B cell (primary cell): ENCODE data around the gene RIT2. TPM values are rescaled to one million over a fixed set of nuclear protein-coding genes. Genes with fewer than 3 reads are reported as not detected.

Experiments
- ATAC-seq: fragments of 200-7000 bp; cut with Tn5 transposase; one replicate; pipeline ENCODE4 v1.10.0; 2021; ENCODE audit warnings: low read depth, mild to moderate bottlenecking, moderate number of reproducible peaks, moderate library complexity
- CTCF ChIA-PET: fragments of 350-600 bp; sonication (Branson Sonifier 250); formaldehyde crosslinking; loops from one replicate; lab custom pipeline; 2021; ENCODE audit warnings: antibody characterized with exemption, inconsistent platforms; lab: Charles Lee
- POLR2A ChIA-PET: fragments of 350-600 bp; sonication (Branson Sonifier 250); formaldehyde crosslinking; loops from one replicate; lab custom pipeline; 2021; ENCODE audit warnings: antibody characterized with exemption; lab: Charles Lee
- DNase-seq: peaks from one replicate; pipeline ENCODE4 v3.0.0; 2013
- H2AFZ ChIP-seq: 2 replicates; pipeline ENCODE4 v1.6.1; 2012; ENCODE audit warnings: mild to moderate bottlenecking, low read depth, low read length; ENCODE audit not compliant: insufficient read depth, poor library complexity, severe bottlenecking
- H3K27ac ChIP-seq, 2 donors: 1 replicate in 1 of 2; 2 replicates in 1 of 2; pipeline ENCODE4 v1.5.1; 2012 to 2013; ENCODE audit warnings: low read length in 2 of 2, mild to moderate bottlenecking in 2 of 2, moderate library complexity in 1 of 2
- H3K27me3 ChIP-seq, 4 experiments: fragments of 200-600 bp in 1 of 4; sonication (generic) in 1 of 4; replicated peaks in 1 of 4; 1 replicate in 2 of 4; 2 replicates in 2 of 4; pipeline versions ENCODE4 v1.6.1 to v1.7.0; 2013 to 2016; ENCODE audit warnings: low read length in 3 of 4, mild to moderate bottlenecking in 2 of 4, mixed read lengths in 1 of 4, moderate library complexity in 1 of 4; ENCODE audit not compliant: insufficient read depth in 4 of 4, control insufficient read depth in 3 of 4; ENCODE audit errors: control extremely low read depth in 1 of 4
- H3K36me3 ChIP-seq, 2 experiments: replicated peaks in 1 of 2; 1 replicate in 1 of 2; 2 replicates in 1 of 2; pipeline versions ENCODE4 v1.6.1 to v1.7.1; 2013; ENCODE audit warnings: low read length in 1 of 2; ENCODE audit not compliant: insufficient read depth in 2 of 2, control insufficient read depth in 1 of 2; ENCODE audit errors: control extremely low read depth in 1 of 2, extremely low read depth in 1 of 2
- H3K4me1 ChIP-seq, 2 donors: fragments of 200-600 bp in 1 of 2; sonication (generic) in 1 of 2; 1 replicate in 1 of 2; 2 replicates in 1 of 2; pipeline versions ENCODE4 v1.5.1 to v1.6.1; 2013 to 2017; ENCODE audit warnings: low read length in 2 of 2; ENCODE audit not compliant: control insufficient read depth in 2 of 2, insufficient read depth in 2 of 2
- H3K4me2 ChIP-seq: replicated peaks from 2 replicates; pipeline ENCODE3; 2012; ENCODE audit warnings: mild to moderate bottlenecking, low read depth, low read length; ENCODE audit not compliant: poor library complexity, severe bottlenecking
- H3K4me3 ChIP-seq, 5 experiments: fragments of 200-600 bp in 1 of 5; sonication (generic) in 1 of 5; 1 replicate in 3 of 5; 2 replicates in 2 of 5; pipeline versions ENCODE4 v1.5.1 to v1.7.0; 2011 to 2016; ENCODE audit warnings: low read length in 4 of 5, mild to moderate bottlenecking in 4 of 5, low read depth in 2 of 5, control low read depth in 1 of 5, moderate library complexity in 1 of 5; ENCODE audit not compliant: insufficient read depth in 1 of 5; ENCODE audit errors: control extremely low read depth in 1 of 5, extremely low read depth in 1 of 5
- H3K79me2 ChIP-seq: fragments of 200-600 bp; sonication (generic); one replicate; pipeline ENCODE4 v1.6.0; 2016; ENCODE audit warnings: low read length; ENCODE audit not compliant: control insufficient read depth, insufficient read depth
- H3K9ac ChIP-seq: fragments of 200-600 bp; sonication (generic); 2 replicates; pipeline ENCODE4 v1.6.1; 2017; ENCODE audit warnings: mild to moderate bottlenecking, low read length, moderate library complexity
- H3K9me3 ChIP-seq, 3 donors: one replicate each; pipeline versions ENCODE4 v1.6.1 to v1.7.1; 2013; ENCODE audit warnings: low read length in 2 of 3; ENCODE audit not compliant: control insufficient read depth in 2 of 3, insufficient read depth in 1 of 3; ENCODE audit errors: control extremely low read depth in 1 of 3
- H4K20me1 ChIP-seq: 2 replicates; pipeline ENCODE4 v1.6.0; 2012; ENCODE audit warnings: mild to moderate bottlenecking, low read length; ENCODE audit not compliant: insufficient read depth, control insufficient read depth, poor library complexity, severe bottlenecking
- H3K27ac Mint-ChIP-seq: one replicate; pipeline ENCODE4 v1.8.0; 2021; ENCODE audit warnings: mixed read lengths
- H3K27me3 Mint-ChIP-seq: one replicate; pipeline ENCODE4 v1.8.0; 2021; ENCODE audit warnings: mixed read lengths
- H3K4me1 Mint-ChIP-seq: one replicate; pipeline ENCODE4 v1.8.0; 2021; ENCODE audit warnings: mixed read lengths
- H3K4me3 Mint-ChIP-seq: one replicate; pipeline ENCODE4 v1.8.0; 2021; ENCODE audit warnings: mixed read lengths
- H3K9me3 Mint-ChIP-seq: one replicate; pipeline ENCODE4 v1.8.0; 2022; ENCODE audit warnings: mixed read lengths; ENCODE audit not compliant: insufficient read depth
- CTCF ChIP-seq: fragments of 200-600 bp; IDR thresholded peaks from one replicate; pipeline ENCODE4 v1.8.0; 2022; ENCODE audit warnings: antibody characterized with exemption, mild to moderate bottlenecking
- EZH2 ChIP-seq: IDR thresholded peaks from 2 replicates; pipeline ENCODE4 v1.6.1; 2012; ENCODE audit warnings: borderline replicate concordance, low read depth, mild to moderate bottlenecking, moderate library complexity, low read length; ENCODE audit not compliant: insufficient read depth, poor library complexity, severe bottlenecking
- whole genome bisulfite sequencing: methylation state at CpG from one replicate; pipeline ENCODE4 v1.1.5; 2013; ENCODE audit warnings: missing lambda C conversion rate; ENCODE audit not compliant: insufficient coverage; 5-methylcytosine and 5-hydroxymethylcytosine counted together
- intact Hi-C: fragments of 100-400 bp; cut with micrococcal nuclease; formaldehyde crosslinking; loops from one replicate; pipeline ENCODE4 v1.10.0; 2022
- polyA plus RNA-seq: library from polyadenylated mRNA; depleted of rRNA; stranded (reverse); fragments of >200 nt; gene quantifications from 2 replicates; pipeline ENCODE4 v1.2.3, GENCODE V29; 2012
- total RNA-seq, 2 donors: library from RNA; stranded (reverse); fragments of 120-200 nt in 1 of 2; gene quantifications; 1 replicate in 1 of 2; 2 replicates in 1 of 2; pipeline versions ENCODE4 v1.2.3 to v1.2.4, GENCODE V29; 2013 to 2022

RIT2 gene
- total and polyA plus RNA-seq, 2 donors (not counting 1 experiment from before 2014, with no cell fraction given), result not detected

GRCh38 chr18:42807887-42808286 lies 307.6 kb downstream of the RIT2 start:
- Mint-ChIP-seq H3K27me3 (no peaks in the 10 kb centered on the region), H3K27ac (no peak overlapping the region), H3K4me3 (no peak overlapping the region), H3K9me3 (no peaks in the 10 kb centered on the region), H3K4me1 (no peaks in the 10 kb centered on the region)
- H3K9ac ChIP-seq, result no peak overlapping the region
- WGBS, result 92% methylated on average over 3 of the region's 4 CpGs
- DNase-seq, result no peak
- H3K4me3 ChIP-seq, result no peak overlapping the region
- no peak overlapping the region for H3K4me2 ChIP-seq
- no peaks in the 10 kb centered on the region for H3K4me1 ChIP-seq
- TF ChIP-seq EZH2, result no peak
- TF ChIP-seq CTCF, result no peak
- ATAC-seq, result no peak
- H3K36me3 ChIP-seq, result no peaks in the 10 kb centered on the region
- H4K20me1 ChIP-seq, result no peaks in the 10 kb centered on the region
- POLR2A ChIA-PET, result no interaction called here
- H3K27ac ChIP-seq, result no peak overlapping the region
- CTCF ChIA-PET, result no interaction called here
- H3K27me3 ChIP-seq, result no peaks in the 10 kb centered on the region
- no peaks in the 10 kb centered on the region for H3K79me2 ChIP-seq
- no peaks in the 10 kb centered on the region for H3K9me3 ChIP-seq
- intact Hi-C loops, result no loop called here
- H2AFZ ChIP-seq, result no peak overlapping the region

- H3K9ac ChIP-seq, result no peak overlapping the region
- no peaks in the 10 kb centered on the region for H4K20me1 ChIP-seq
- intact Hi-C loops, result no loop called here
- no peaks in the 10 kb centered on the region for H3K9me3 Mint-ChIP-seq
- no peaks in the 10 kb centered on the region for H3K4me1 Mint-ChIP-seq
- no peaks in the 10 kb centered on the region for H3K27me3 Mint-ChIP-seq
- H3K27ac Mint-ChIP-seq, result no peak overlapping the region
- TF ChIP-seq CTCF (no peak), EZH2 (no peak)
- WGBS, result 100% methylated on average over 1 of the region's 2 CpGs
- no peak overlapping the region for H3K27ac ChIP-seq
- no peak overlapping the region for H3K4me2 ChIP-seq
- no peak overlapping the region for H2AFZ ChIP-seq
- ChIA-PET POLR2A (no interaction called here), CTCF (interaction anchor here (1.0 kb wide), 1 partner anchor 9 kb away, joined by 3 read pairs; no protein-coding TSS in a partner anchor)
- H3K4me3 ChIP-seq, result no peak overlapping the region
- no peak for DNase-seq
- H3K9me3 ChIP-seq, result no peaks in the 10 kb centered on the region
- no peaks in the 10 kb centered on the region for H3K27me3 ChIP-seq
- no peak overlapping the region for H3K4me3 Mint-ChIP-seq
- H3K36me3 ChIP-seq, result no peaks in the 10 kb centered on the region
- no peak for ATAC-seq
- no peaks in the 10 kb centered on the region for H3K79me2 ChIP-seq
- H3K4me1 ChIP-seq, result no peaks in the 10 kb centered on the region
Observed at GRCh38 chr18:42801706-42802105, 313.8 kb downstream of the RIT2 start.
